ENCODE measurements around the gene PIANP. TPM values are rescaled to one million over a fixed set of nuclear protein-coding genes. Genes with fewer than 3 reads are reported as not detected.
"Not testable (repeated sequence)": the region's sequence is repeated elsewhere in the genome, so short reads cannot be mapped to it uniquely, and the experiment has no call there.

PIANP gene
- 1 to 10 TPM; 8.1 to 9.0 (median 8.9) TPM for polyA plus RNA-seq (ENCODE audit: insufficient read length in 3 of 3)

DNA sequence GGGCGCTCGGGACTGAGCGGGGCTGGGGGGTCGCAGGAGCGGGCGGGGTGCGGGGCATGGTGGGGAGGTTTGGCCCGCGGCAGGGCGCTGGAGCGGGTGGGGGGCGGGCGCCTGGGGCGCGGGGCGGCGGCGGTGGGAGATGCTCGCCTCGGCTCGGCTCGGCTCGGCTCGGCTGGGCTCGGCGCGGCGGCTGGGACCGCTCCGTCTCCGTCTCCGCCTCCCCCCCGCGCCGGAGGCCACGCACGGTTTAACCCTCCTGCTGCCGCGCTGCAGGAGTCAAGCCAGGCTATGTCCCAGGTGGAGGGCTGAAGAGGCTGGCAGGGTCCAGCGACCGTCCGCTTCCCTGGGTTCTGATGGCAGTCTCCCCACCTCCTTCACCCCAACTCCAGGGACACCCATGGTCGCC lies at the start of gene PIANP:
Gene PIANP (minus strand): TSS at position 170 of the 406 bp plus-strand sequence. CDS start 2,754 bp downstream, outside the sequence.
- DNase-seq (ENCODE audit: low read depth in 3 of 3, low spot score in 2 of 3) = peak in 1 of 3 donors; percentile 59

GRCh38 chr12:6748761-6749160 lies 48.1 kb upstream of the PIANP start:
- no peak for DNase-seq (ENCODE audit: low read depth in 3 of 3, low spot score in 2 of 3)

- DNase-seq (ENCODE audit: low read depth in 3 of 3, low spot score in 2 of 3) = no peak
Observed at GRCh38 chr12:6747216-6747615, 46.6 kb upstream of the PIANP start.

DNA sequence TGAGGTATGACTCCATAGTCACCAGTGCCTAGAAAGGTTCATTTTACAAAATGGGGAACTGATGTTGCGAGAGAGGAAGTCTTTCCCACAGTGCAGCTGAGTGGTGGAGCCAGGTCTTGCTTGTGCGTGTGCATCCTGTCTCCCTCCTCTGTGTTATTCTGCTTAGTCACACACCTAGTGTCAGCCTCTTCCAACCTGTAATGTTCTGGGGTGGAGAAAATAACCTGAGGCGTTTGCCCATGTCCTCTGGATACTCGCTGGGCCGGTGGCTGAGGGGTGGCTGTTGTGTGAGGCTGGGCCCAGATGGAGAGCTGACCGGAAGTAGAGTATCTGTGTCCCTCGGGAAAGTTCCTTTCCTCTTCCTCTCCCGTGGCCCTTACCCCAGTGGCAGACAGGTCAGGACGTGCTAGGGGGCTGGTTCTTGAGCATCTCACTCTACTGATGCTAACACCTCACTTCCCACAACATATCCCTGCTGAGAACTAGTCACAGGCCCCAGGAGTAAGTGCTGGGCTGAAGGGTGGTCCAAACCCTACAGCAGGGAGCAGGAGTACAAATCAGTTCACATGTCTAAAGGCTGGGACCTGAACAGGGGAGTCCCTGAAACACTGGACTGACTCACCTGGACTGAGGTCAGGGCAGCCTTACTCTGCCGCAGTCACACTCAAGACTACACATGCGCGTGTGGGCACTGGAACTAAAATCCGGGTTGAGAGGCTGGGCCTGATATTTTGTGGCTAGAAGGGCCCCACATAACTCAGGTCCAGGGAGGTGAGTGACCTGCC lies 45.3 kb upstream of the PIANP start:
- DNase-seq (ENCODE audit: low read depth in 3 of 3, low spot score in 2 of 3) = no peak

DNA sequence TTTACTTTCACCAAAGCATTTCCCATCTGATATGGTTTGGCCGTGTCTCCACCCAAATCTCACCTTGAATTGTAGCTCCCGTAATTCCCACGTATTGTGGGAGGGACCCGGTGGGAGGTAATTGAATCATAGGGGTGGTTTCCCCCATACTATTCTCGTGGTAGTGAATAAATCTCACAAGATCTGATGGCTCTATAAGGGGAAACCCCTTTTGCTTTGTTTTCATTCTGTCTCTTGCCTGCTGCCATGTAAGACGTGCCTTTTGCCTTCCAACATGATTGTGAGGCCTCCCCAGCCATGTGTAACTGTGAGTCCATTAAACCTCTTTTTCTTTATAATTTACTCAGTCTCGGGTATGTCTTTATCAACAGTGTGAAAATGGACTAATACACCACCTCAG lies 42.7 kb upstream of the PIANP start:
- DNase-seq (ENCODE audit: low read depth in 3 of 3, low spot score in 2 of 3) = not testable (repeated sequence)

DNA sequence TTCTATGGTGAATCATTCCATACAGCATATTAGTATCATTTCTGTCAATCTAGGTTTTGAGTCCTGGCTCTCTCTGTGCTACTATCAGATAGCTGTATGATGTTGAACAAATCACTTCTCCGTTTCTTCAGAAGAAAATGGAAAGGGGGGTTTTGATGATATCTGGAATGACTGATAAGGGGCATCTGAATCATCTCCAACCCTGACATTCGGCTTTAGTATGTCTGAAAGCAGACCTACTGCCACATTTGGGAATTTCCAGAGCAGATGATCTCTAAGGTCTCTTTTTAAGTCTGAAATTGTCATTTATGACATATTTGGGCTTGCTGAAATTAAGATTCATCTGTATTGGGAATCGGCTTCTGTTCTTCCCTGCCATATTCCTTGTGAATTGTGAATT lies 42.2 kb upstream of the PIANP start:
- DNase-seq (ENCODE audit: low read depth in 3 of 3, low spot score in 2 of 3) = no peak

DNA sequence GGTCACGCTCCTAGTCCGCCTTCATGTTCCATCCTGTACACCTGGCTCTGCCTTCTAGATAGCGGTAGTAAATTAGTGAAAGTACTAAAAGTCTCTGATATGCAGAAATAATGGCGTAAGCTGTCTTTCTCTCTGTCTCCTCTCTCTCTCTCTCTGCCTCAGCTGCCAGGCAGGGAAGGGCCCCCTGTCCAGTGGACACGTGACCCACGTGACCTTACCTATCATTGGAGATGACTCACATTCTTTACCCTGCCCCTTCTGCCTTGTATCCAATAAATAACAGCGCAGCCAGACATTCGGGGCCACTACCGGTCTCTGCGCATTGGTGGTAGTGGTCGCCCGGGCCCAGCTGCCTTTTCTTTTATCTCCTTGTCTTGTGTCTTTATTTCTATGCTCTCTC lies 41.5 kb upstream of the PIANP start:
- DNase-seq (ENCODE audit: low read depth in 3 of 3, low spot score in 2 of 3) = not testable (repeated sequence)

- no peak for DNase-seq (ENCODE audit: low read depth in 3 of 3, low spot score in 2 of 3)
Observed at GRCh38 chr12:6736754-6737153, 36.1 kb upstream of the PIANP start.

- peak; percentile 9 to 36 (median 12) for DNase-seq (ENCODE audit: low read depth in 3 of 3, low spot score in 2 of 3)
Observed at GRCh38 chr12:6735448-6736191, 35.0 kb upstream of the PIANP start.

DNA sequence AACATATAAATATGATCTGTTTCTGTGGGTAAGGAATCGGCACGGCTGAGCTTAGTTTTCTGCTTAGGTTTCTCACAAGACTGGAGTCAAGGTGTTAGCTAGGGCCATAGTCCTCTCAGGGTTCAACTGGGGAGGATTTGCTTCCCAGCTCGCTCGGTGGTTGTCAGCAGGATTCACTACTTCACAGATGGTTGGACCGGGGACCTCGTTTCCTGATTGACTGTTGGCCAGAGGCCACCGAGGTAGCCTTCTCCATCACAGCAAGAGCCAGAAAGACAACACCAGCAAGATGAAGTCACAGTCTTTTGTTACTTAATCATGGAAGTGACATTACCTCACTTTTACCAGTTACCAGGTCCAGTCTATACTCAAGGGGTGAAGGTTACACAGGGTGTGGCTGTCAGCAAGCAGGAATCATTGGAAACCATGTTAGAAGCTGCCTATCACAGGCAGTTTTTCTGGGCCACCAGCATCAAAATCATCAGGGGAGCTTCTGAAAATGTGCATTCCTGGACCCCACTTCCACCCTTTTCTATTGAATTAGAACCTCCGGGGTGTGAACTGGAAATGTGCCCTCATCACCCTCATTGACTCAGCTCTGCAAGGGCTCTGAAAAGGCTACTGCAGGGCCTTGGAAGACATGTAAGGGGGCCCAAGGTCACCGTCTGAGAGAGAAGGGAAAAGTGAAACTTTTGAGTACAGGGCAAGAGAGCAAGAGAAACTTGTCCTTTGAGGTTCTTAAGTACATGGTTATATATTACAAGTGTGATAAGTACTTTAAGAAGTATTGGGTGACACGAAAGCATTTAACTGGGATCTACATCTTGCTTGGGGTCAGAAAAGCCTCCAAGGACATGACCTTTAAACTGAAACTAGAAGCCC lies 34.1 kb upstream of the PIANP start:
- DNase-seq (ENCODE audit: low read depth in 3 of 3, low spot score in 2 of 3) = no peak

- no peak for DNase-seq (ENCODE audit: low read depth in 3 of 3, low spot score in 2 of 3)
Observed at GRCh38 chr12:6730169-6730568, 29.6 kb upstream of the PIANP start.

DNA sequence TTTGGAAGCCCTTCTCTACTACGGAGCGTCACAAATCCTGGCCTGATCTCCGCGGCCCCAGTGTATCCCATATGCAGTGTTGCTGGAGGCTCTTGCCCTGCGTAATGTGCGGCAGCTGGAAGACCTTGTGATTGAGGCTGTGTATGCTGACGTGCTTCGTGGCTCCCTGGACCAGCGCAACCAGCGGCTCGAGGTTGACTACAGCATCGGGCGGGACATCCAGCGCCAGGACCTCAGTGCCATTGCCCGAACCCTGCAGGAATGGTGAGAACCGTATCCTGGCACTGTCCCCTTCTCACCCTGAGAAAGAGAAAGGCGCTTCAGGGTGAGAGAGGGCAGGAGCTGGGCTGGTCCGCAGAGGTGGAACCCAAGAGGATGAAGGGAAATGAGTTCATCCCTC lies 28.6 kb upstream of the PIANP start:
- no peak for DNase-seq (ENCODE audit: low read depth in 3 of 3, low spot score in 2 of 3)

GRCh38 chr12:6725350-6725749 lies 24.7 kb upstream of the PIANP start:
- no peak for DNase-seq (ENCODE audit: low read depth in 3 of 3, low spot score in 2 of 3)

DNA sequence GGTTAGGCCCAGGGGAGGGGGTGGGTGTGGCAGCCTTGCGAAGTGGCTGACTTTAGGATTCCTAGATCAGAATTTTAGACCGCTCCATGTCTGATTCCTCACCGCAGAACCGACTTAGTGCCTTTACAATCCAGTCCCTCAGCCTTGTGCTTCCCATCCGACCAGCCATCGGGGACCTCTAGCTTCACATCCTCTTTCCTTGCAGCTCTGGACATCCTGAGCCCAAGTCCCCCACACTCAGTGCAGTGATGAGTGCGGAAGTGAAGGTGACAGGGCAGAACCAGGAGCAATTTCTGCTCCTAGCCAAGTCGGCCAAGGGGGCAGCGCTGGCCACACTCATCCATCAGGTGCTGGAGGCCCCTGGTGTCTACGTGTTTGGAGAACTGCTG lies 23.8 kb upstream of the PIANP start:
- DNase-seq (ENCODE audit: low read depth in 3 of 3, low spot score in 2 of 3) = peak in 1 of 3 donors; percentile 10

DNA sequence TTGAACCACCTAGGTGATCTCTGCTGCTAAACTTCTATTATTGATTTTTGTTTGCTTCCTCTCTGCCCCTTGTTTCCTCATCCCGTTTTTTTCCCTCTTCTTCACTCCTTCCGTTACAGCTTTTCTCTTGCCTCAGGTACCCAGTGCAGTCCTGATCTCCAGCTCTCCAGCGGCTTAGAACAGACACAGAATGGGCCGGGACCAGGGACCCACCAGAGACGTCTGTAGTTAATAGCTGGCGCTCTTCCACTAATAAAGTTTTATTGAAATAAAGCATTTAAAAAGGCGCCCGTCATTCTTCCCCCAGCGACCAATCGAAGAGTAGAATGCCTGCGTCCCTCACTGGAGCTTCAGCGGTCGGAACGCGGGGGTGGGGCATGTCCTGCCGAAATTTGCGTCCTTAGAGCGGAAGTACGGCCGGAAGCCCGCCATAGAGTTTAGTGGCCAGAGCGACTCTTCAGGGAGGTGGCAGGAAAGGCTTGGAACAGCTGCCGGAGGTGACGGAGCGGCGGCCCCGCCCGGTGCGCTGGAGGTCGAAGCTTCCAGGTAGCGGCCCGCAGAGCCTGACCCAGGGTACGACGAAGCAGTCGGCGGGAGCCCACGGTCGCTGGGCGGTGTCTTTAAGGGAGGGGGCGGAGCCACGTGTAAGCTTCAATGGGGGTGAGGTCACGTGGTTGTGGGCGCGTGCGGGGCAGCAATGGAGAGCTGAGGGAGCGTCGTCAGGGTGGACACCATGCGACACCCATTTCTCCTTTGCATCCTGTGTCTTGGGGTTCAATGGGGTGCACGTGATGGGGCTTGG lies 23.2 kb upstream of the PIANP start, which contains the start of gene COPS7A:
Gene COPS7A (plus strand): TSS at position 440 of the 802 bp plus-strand sequence. CDS start 611 bp downstream, outside the sequence.
- DNase-seq (ENCODE audit: low read depth in 3 of 3, low spot score in 2 of 3) = peak; percentile 90 to 94 (median 91)

- DNase-seq (ENCODE audit: low read depth in 3 of 3, low spot score in 2 of 3) = no peak
Observed at GRCh38 chr12:6722863-6723262, 22.2 kb upstream of the PIANP start.

DNA sequence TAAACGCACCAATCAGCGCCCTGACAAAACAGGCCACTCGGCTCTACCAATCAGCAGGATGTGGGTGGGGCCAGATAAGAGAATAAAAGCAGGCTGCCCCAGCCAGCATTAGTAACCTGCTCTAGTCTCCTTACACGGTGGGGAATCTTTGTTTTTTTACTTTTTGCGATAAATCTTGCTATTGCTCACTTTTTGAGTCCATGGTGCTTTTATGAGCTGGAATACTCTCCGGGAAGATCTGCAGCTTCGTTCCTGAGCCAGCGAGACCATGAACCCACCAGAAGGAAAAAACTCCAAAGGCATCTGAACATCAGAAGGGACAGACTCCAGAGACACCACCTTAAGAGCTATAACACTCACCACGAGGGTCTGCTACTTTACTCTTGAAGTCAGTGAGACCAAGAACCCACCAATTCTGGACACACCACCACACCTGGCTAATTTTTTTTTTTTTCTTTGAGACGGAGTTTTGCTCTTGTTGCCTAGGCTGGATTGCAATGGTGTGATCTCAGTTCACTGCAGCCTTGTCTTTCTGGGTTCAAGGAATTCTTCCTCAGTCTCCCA lies 16.3 kb upstream of the PIANP start:
- no peak for DNase-seq (ENCODE audit: low read depth in 3 of 3, low spot score in 2 of 3)

- DNase-seq (ENCODE audit: low read depth in 3 of 3, low spot score in 2 of 3) = not testable (repeated sequence)
Observed at GRCh38 chr12:6716031-6716873, 15.6 kb upstream of the PIANP start.

- no peak for DNase-seq (ENCODE audit: low read depth in 3 of 3, low spot score in 2 of 3)
Observed at GRCh38 chr12:6708960-6709394, 8.4 kb upstream of the PIANP start.
